ENCODE measurements around the gene LYRM4.

Gene LYRM4

GRCh38 chr6:5206920-5207561 lies 53.7 kb downstream of the LYRM4 start:
- no peak for DNase-seq (ENCODE audit: low read depth in 1 of 2, low spot score in 1 of 2)

- DNase-seq (ENCODE audit: low read depth in 1 of 2, low spot score in 1 of 2) = no peak
Observed at GRCh38 chr6:5205877-5206850, 54.6 kb downstream of the LYRM4 start.

DNA sequence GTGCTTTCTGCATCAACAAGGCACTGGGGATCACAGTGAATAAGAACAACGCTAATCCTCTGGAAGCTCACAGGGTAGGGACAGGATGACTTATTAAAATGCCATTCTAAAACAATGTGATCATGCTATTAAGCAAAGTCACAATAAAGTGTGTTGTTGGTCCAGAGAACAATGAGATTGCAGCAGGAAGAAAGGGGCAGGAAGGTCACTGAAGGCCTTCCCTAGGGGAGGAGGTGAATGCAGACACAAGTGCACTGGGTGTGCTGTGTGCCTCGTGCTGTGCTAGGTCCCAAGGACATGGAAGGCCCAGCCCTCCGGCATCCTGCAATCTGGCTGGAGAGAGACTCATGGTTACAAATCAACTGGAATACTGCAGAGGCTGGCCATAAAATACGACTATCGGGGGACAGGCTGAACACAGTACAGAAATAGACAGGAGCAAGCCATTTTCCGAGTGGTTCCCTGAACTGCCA lies 55.7 kb downstream of the LYRM4 start:
- no peak for DNase-seq (ENCODE audit: low read depth in 1 of 2, low spot score in 1 of 2)

GRCh38 chr6:5204376-5204775 lies 56.4 kb downstream of the LYRM4 start:
- DNase-seq (ENCODE audit: low read depth in 1 of 2, low spot score in 1 of 2) = no peak

- no peak for DNase-seq (ENCODE audit: low read depth in 1 of 2, low spot score in 1 of 2)
Observed at GRCh38 chr6:5203546-5203945, 57.2 kb downstream of the LYRM4 start.

- DNase-seq (ENCODE audit: low read depth in 1 of 2, low spot score in 1 of 2) = no peak
Observed at GRCh38 chr6:5202941-5203340, 57.8 kb downstream of the LYRM4 start.

- DNase-seq (ENCODE audit: low read depth in 1 of 2, low spot score in 1 of 2) = no peak
Observed at GRCh38 chr6:5202206-5202605, 58.5 kb downstream of the LYRM4 start.

GRCh38 chr6:5201271-5201670 lies 59.5 kb downstream of the LYRM4 start:
- no peak for DNase-seq (ENCODE audit: low read depth in 1 of 2, low spot score in 1 of 2)

- no peak for DNase-seq (ENCODE audit: low read depth in 1 of 2, low spot score in 1 of 2)
Observed at GRCh38 chr6:5199702-5200101, 61.0 kb downstream of the LYRM4 start.

DNA sequence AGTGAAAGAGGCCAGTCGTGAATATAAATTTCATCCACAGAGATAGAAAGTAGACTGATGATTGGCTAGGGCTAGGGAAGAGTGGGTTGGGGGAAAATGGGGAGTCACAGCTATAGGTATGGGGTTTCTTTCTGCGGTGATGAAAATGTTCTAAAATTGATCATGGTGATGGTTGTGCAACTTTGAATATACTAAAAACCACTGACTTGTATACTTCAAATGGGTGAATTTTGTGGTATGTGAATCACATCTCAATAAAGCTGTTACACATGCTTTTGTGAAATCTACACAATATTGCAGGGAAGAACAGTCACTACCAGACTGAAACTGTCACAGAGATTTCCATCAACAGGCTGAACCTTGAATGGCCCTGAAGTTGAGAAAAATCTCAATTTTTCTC lies 61.5 kb downstream of the LYRM4 start:
- DNase-seq (ENCODE audit: low read depth in 1 of 2, low spot score in 1 of 2) = no peak

GRCh38 chr6:5197084-5197483 lies 63.7 kb downstream of the LYRM4 start:
- DNase-seq (ENCODE audit: low read depth in 1 of 2, low spot score in 1 of 2) = no peak

GRCh38 chr6:5192135-5192794 lies 68.5 kb downstream of the LYRM4 start:
- no peak for DNase-seq (ENCODE audit: low read depth in 1 of 2, low spot score in 1 of 2)

DNA sequence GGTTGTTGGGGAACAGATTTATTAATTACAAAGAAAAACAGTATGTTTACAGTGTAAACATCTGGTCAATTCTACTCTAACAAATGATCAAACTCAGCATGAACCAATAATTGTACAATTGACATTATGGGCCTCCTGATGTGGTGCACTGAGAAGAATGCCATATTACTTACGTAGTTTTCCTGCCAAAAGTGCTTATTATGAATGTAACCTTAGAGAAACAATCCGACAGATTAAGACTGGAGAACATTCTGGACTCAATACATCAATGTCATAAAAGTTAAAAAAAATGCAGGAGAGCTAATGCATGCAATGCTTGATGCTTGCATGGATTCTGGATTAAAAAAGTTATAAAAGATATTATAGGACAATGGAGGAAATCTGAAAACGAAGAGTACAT lies 69.0 kb downstream of the LYRM4 start:
- DNase-seq (ENCODE audit: low read depth in 1 of 2, low spot score in 1 of 2) = no peak

- DNase-seq (ENCODE audit: low read depth in 1 of 2, low spot score in 1 of 2) = no peak
Observed at GRCh38 chr6:5191222-5191621, 69.5 kb downstream of the LYRM4 start.

DNA sequence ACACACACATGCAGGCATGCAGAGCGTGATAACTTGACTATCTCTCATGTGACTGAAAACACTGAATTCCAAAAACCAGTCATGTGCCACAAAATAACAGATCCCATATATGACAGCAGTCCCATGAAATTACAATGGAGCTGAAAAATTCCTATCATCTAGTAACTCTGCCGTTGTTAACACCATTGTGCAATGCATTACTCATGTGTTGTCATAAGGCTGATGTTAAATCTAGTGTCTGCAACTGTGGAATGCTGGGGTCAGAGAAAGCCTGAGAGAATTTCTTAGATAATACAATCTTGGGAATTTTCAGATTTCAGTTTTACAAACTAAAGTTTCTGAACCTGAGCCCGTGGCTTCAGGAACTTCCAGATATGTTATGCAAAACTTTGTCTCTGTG lies 70.2 kb downstream of the LYRM4 start:
- DNase-seq (ENCODE audit: low read depth in 1 of 2, low spot score in 1 of 2) = no peak

DNA sequence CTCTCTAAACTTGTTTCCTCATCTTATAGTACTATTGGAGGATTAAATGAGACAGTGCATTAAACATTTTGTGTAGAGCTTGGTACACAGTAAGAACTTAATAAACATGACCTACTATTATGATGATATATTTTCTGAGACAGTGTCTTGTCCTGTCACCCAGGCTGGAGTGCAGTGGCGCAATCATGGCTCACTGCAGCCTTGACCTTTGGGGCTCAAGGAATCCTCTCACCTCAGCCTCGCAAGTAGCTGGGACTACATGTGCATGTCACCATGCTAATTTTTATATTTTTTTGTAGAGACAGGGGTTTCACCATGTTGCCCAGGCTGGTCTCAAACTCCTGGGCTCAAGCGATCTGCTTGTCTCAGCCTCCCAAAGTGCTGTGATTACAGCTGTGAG lies 72.1 kb downstream of the LYRM4 start:
- no peak for DNase-seq (ENCODE audit: low read depth in 1 of 2, low spot score in 1 of 2)

- no peak for DNase-seq (ENCODE audit: low read depth in 1 of 2, low spot score in 1 of 2)
Observed at GRCh38 chr6:5184878-5185277, 75.9 kb downstream of the LYRM4 start.

GRCh38 chr6:5184218-5184617 lies 76.5 kb downstream of the LYRM4 start:
- no peak for DNase-seq (ENCODE audit: low read depth in 1 of 2, low spot score in 1 of 2)

- no peak for DNase-seq (ENCODE audit: low read depth in 1 of 2, low spot score in 1 of 2)
Observed at GRCh38 chr6:5181510-5182317, 79.0 kb downstream of the LYRM4 start.

DNA sequence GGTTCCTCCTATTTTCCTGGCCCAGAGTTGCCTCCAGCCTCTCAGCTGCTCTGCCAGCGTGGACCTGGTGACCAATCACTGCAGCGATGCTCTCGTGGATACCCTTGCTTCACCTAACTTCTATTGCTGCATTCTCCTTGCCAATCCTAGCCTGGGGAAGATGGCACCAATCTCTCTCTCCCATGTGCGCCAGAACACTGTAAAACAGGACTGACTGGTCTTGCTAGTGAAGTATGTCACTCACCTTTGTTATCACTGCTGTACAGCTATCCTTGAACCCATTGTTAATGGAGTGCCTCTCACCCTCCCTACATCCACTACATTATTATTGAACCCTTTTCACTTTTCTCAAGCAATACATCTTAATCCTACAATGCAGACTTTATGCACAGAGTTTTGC lies 80.1 kb downstream of the LYRM4 start:
- no peak for DNase-seq (ENCODE audit: low read depth in 1 of 2, low spot score in 1 of 2)

DNA sequence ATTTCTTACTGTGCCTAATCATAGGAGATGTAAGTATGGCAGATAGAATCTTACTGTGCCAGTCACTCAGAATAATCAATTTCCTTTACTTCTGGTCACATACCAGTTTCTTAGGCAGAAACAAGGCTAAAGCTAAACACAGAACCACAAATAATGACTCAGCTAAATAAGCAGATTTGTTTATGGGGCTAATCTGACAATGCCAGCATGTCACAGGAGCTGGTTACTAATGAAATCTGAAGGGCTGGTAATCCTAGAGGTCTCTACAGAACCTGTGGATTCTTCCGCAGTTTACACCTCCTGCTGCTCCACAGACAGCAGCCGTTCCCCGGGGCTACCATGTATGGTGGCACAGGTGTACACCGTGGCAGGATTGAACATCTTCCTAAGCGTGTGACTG lies 80.8 kb downstream of the LYRM4 start:
- no peak for DNase-seq (ENCODE audit: low read depth in 1 of 2, low spot score in 1 of 2)
